ENCODE results near the gene PCDHB7.
"Not testable (repeated sequence)": the region's sequence is repeated elsewhere in the genome, so short reads cannot be mapped to it uniquely, and the experiment has no call there.

PCDHB7 gene

GRCh38 chr5:141180313-141180712, 7.9 kb downstream of the PCDHB7 start:
- no peak for DNase-seq (ENCODE audit: low read depth in 2 of 2)

- no peak for DNase-seq (ENCODE audit: low read depth in 2 of 2)
Measured at GRCh38 chr5:141182248-141182647, 9.8 kb downstream of the PCDHB7 start, which contains the start of gene PCDHB16. PCDHB16 (plus strand) TSS chr5:141182387; CDS start chr5:141182560, 173 bp downstream.

GRCh38 chr5:141184117-141184855, 11.8 kb downstream of the PCDHB7 start:
- DNase-seq (ENCODE audit: low read depth in 2 of 2), result not testable (repeated sequence)

GRCh38 chr5:141186897-141187512, 14.6 kb downstream of the PCDHB7 start, which contains the start of gene PCDHB9:
PCDHB9 (plus strand) TSS chr5:141187161; CDS start chr5:141187319, 158 bp downstream.
- no peak for DNase-seq (ENCODE audit: low read depth in 2 of 2)

GRCh38 chr5:141188682-141189081, 16.2 kb downstream of the PCDHB7 start:
- DNase-seq (ENCODE audit: low read depth in 2 of 2), result not testable (repeated sequence)

- DNase-seq (ENCODE audit: low read depth in 2 of 2), result not testable (repeated sequence)
Measured at GRCh38 chr5:141189131-141189530, 16.7 kb downstream of the PCDHB7 start.

- no peak for DNase-seq (ENCODE audit: low read depth in 2 of 2)
Measured at GRCh38 chr5:141192110-141192725, 19.8 kb downstream of the PCDHB7 start, which contains the start of gene PCDHB10. PCDHB10 (plus strand) TSS chr5:141192353; CDS start chr5:141192553, 200 bp downstream.

GRCh38 chr5:141194332-141194731, 21.9 kb downstream of the PCDHB7 start:
- not testable (repeated sequence) for DNase-seq (ENCODE audit: low read depth in 2 of 2)

- DNase-seq (ENCODE audit: low read depth in 2 of 2), result no peak
Measured at GRCh38 chr5:141196363-141196762, 23.9 kb downstream of the PCDHB7 start.

- DNase-seq (ENCODE audit: low read depth in 2 of 2), result no peak
Measured at GRCh38 chr5:141199359-141200235, 27.2 kb downstream of the PCDHB7 start, which contains the start of gene PCDHB11. PCDHB11 (plus strand) TSS chr5:141199627; CDS start chr5:141199775, 148 bp downstream.

- DNase-seq (ENCODE audit: low read depth in 2 of 2), result not testable (repeated sequence)
Measured at GRCh38 chr5:141201126-141201525, 28.7 kb downstream of the PCDHB7 start.

- not testable (repeated sequence) for DNase-seq (ENCODE audit: low read depth in 2 of 2)
Measured at GRCh38 chr5:141201646-141202045, 29.2 kb downstream of the PCDHB7 start.

- no peak for DNase-seq (ENCODE audit: low read depth in 2 of 2)
Measured at GRCh38 chr5:141208478-141208877, 36.0 kb downstream of the PCDHB7 start, which contains the start of gene PCDHB12. PCDHB12 (plus strand) TSS chr5:141208719; CDS start chr5:141208908, 189 bp downstream.

- not testable (repeated sequence) for DNase-seq (ENCODE audit: low read depth in 2 of 2)
Measured at GRCh38 chr5:141210281-141210680, 37.8 kb downstream of the PCDHB7 start.

- not testable (repeated sequence) for DNase-seq (ENCODE audit: low read depth in 2 of 2)
Measured at GRCh38 chr5:141210849-141211248, 38.4 kb downstream of the PCDHB7 start.

GRCh38 chr5:141213656-141214339, 41.4 kb downstream of the PCDHB7 start, which contains the start of gene PCDHB13:
PCDHB13 (plus strand) TSS chr5:141213919; CDS start chr5:141214124, 205 bp downstream.
- not testable (repeated sequence) for DNase-seq (ENCODE audit: low read depth in 2 of 2)

GRCh38 chr5:141214583-141214982, 42.1 kb downstream of the PCDHB7 start:
- DNase-seq (ENCODE audit: low read depth in 2 of 2), result not testable (repeated sequence)

- DNase-seq (ENCODE audit: low read depth in 2 of 2), result not testable (repeated sequence)
Measured at GRCh38 chr5:141215504-141215903, 43.1 kb downstream of the PCDHB7 start.

GRCh38 chr5:141216035-141216434, 43.6 kb downstream of the PCDHB7 start:
- not testable (repeated sequence) for DNase-seq (ENCODE audit: low read depth in 2 of 2)

- no peak for DNase-seq (ENCODE audit: low read depth in 2 of 2)
Measured at GRCh38 chr5:141223112-141223783, 50.8 kb downstream of the PCDHB7 start, which contains the start of gene PCDHB14. PCDHB14 (plus strand) TSS chr5:141223343; CDS start chr5:141223506, 163 bp downstream.

Data from stimulated activated CD8-positive, alpha-beta memory T cell treated with anti-CD3 and anti-CD28 coated beads, Interleukin-7, amount 100 ng/mL, for 1 hour (primary cell).